D721Med (cell line): Measurements from ENCODE around the gene CCDC38.
A peak's percentile ranks its signal among the peaks of the same experiment; 100 is the strongest.

ENCODE experiments used
- DNase-seq: peaks from one replicate; pipeline ENCODE4 v3.0.0; 2011; ENCODE audit warnings: low spot score; ENCODE audit not compliant: insufficient read length
- FAIRE-seq: peaks from 2 replicates; lab custom pipeline; 2011; peaks lifted over from hg19 to GRCh38; lab: Jason Lieb, UNC
- TF ChIP-seq, protein P1 (sequence below): IDR thresholded peaks from 2 replicates; pipeline ENCODE4 v1.5.1; 2012; ENCODE audit warnings: mild to moderate bottlenecking, control low read depth; ENCODE audit not compliant: insufficient read depth; ENCODE audit errors: missing control alignments

Gene CCDC38

DNA sequence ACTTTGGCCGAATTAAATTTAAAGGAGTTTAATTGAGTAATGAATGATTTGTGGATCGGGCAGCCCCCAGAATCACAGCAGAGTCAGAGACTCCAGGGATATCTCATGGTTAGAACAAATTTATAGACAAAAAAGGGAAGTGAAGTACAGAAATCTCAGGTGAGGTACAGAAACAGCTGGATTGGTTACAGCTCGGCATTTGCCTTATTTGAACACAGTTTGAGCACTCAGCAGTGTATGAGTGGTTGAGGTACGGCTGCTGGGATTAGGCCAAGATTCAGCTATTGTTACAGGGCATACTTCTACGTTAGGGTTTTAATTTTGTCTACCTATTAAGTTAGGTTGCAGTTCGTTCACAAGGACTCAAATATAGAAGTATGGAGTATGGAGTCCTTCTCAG lies 23.3 kb downstream of the CCDC38 start:
- no peak for DNase-seq
- no peak for FAIRE-seq
- TF ChIP-seq, protein P1, sequence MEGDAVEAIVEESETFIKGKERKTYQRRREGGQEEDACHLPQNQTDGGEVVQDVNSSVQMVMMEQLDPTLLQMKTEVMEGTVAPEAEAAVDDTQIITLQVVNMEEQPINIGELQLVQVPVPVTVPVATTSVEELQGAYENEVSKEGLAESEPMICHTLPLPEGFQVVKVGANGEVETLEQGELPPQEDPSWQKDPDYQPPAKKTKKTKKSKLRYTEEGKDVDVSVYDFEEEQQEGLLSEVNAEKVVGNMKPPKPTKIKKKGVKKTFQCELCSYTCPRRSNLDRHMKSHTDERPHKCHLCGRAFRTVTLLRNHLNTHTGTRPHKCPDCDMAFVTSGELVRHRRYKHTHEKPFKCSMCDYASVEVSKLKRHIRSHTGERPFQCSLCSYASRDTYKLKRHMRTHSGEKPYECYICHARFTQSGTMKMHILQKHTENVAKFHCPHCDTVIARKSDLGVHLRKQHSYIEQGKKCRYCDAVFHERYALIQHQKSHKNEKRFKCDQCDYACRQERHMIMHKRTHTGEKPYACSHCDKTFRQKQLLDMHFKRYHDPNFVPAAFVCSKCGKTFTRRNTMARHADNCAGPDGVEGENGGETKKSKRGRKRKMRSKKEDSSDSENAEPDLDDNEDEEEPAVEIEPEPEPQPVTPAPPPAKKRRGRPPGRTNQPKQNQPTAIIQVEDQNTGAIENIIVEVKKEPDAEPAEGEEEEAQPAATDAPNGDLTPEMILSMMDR = no peak

DNA sequence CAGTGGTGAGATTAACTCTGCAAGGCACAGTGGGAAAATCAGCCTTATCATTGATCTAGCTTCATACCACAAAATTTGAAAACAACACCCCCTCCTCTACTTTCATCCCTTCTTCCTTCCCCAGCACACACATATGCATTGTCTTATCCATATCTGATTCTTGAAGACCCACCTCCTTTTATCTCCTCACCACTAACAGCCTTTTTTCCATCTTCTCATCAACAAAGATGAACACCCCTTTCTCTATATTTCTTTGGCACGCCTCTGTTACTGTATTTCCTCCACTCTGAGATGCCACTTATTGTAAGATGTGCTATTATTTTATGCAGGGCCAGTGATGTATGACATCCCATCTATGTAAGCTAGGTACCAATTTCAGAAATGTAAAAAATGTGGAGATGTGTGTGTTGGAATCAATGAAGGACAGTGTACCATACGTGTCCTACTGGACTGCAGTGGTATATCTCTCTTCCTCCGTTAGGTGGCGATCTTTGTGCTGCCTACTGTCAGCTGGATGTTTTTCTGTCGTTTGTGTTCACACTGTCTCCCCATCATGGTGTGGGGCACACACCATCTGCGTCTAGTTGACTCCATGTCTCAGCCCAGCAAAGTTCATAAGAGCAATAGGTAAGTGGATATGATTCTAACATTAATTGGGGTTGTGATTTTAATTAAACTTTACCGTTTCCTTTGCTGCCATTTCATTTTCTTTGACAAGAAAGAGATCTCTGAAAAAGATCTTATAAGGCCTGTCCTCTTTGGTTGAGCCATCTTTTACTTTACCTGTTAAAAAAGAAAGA lies 24.0 kb downstream of the CCDC38 start:
- FAIRE-seq = peak; percentile 71
- DNase-seq = no peak
- TF ChIP-seq, protein P1 = peak; percentile 72

DNA sequence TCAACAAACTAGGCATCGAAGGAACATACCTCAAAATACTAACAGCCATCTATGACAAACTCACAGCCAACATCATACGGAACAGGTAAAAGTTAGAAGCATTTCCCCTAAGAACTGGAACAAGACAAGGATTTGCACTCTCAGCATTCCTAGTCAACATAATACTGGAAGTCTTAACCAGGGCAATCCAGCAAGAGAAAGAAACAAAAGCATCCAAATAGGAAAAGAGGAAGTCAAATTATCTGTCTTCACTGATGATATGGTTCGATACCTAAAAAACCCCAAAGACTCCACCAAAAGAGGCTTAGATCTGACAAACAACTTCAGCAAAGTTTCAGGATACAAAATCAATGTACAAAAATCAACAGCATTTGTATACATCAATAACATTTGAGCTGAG lies 32.5 kb downstream of the CCDC38 start:
- DNase-seq (no peak), FAIRE-seq (no peak)
- TF ChIP-seq, protein P1 = no peak

DNA sequence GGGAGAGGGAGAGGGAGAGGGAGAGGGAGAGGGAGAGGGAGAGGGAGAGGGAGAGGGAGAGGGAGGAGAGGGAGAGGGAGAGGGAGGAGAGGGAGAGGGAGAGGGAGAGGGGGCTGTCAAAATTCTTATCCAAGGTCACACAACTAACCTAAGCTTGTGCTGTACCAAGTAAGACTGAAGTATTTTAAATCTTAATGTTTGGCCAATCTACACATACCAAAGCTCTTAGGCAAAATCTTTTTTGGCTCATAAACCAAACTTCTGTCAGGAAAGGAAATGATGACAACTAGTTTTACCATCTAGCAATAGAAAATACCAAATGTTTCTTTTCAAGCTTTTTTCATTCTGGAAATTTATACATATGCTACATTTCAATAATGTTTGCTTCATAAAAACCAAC lies 33.8 kb downstream of the CCDC38 start:
- FAIRE-seq (no peak), DNase-seq (no peak)
- TF ChIP-seq, protein P1 = no peak

DNA sequence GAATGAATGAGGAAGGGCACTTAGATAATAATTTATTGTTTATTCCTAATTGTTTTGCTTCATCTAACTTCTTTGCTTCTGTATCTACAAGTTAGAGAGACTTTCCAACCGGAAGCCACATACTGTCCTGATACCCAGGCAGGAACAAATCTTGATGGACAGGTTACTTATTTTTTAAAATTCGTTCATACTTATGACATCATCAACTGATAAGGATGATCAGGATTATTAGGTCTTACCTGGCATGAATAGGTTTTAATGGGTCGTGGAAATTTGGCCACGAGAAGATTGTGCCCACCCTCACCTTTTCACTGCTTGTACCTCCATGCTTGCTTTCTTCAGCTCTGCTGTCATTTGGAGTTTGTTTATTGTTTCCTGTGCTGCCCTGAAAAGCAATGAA lies 44.3 kb downstream of the CCDC38 start:
- TF ChIP-seq, protein P1 = no peak
- no peak for FAIRE-seq
- no peak for DNase-seq

DNA sequence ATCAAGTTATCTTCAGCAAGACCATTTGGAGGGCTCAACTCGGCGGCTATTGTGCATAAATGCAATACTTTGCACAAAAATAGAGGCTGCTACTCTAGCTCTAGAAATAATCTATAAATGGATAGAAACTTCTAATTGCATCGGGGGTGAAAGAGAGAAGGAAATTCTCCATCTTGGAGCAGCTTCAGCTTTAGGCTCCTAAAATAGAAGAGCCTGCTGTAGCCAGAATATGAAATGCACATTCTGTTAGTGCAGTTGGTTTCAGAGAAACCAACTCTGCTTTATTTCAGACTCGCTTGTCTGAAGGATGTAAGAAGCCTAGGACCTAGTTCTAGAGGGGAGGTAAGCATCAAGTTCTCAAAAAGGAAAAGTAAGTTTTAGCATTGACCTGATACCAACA lies 45.6 kb downstream of the CCDC38 start:
- DNase-seq (no peak), FAIRE-seq (no peak)
- TF ChIP-seq, protein P1 = no peak

DNA sequence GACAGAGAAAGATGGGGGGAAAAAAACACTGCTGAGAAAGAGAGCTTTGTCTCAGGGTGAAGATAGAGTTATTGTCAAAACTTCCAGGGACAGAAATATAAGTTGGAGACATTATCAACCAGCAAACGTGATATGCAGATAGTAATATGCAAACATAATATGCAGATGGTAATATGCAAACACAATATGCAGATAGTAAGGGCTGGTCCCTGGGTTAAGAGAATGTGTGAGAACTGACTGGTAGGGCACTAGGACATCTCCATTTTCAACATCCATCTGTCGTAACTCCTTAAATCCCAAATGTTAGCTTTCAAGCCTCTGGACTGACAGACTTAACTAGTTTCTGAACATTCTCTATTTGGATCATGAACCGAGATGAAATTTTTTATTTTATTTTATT lies 51.5 kb downstream of the CCDC38 start:
- TF ChIP-seq, protein P1 = no peak
- FAIRE-seq (no peak), DNase-seq (no peak)
